ENCODE data around the gene MAGI2. TPM values are rescaled to one million over a fixed set of nuclear protein-coding genes. Genes with fewer than 3 reads are reported as not detected.

MAGI2 gene
- total and polyA plus RNA-seq, 2 of the 13 experiments (the other 11 are each of a cell fraction or from before 2014, with no cell fraction given): 1.5 to 3.8 TPM

DNA sequence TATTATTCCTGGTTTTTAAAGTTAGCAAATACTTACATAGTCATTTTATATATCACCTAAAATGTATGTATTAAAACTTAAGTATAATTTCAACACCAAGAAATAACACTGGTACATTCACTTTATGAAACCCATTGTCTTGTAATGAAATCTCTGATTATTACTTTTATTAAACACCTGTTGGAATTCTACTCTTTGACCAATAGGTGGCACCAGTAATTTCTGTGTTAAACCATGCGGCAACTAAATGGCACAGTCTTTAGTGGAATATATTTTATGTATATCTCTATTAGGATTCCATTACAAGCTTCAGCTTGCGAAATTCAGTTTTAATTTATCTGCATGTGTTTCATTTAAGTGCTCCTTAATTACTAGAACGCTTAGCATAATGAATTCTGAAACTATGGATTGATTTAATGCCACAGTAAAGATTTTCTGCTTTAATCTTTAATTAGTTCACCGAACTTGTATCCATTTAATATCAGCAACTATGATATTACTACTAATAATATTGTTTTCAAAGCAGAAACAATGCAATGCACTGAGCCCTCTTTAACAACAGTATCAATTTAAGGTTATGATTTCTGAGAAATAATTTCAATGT is 181.3 kb downstream of the MAGI2 start:
- CTCF ChIA-PET (ENCODE audit: low intra/inter-chr PET ratio, low total read pairs): interaction anchor here (1.3 kb wide), 1 partner anchor 470 kb away, joined by 5 read pairs; no protein-coding TSS in a partner anchor
- Histone ChIP-seq H3K27me3 (ENCODE audit: control insufficient read depth in 1 of 2, insufficient read depth in 2 of 2, low read length in 2 of 2) (no peaks in the 10 kb centered on the region; a peak in 1 of 5 replicates), H3K36me3 (replicated peaks in 1 of 2; ENCODE audit: control insufficient read depth in 1 of 2, insufficient read depth in 2 of 2, low read length in 2 of 2) (no peaks in the 10 kb centered on the region), H3K4me2 (ENCODE audit: low read depth, low read length) (no peak overlapping the region), H3K9ac (ENCODE audit: insufficient read depth, low read depth, low read length) (no peak overlapping the region), H3K27ac (ENCODE audit: extremely low read length, insufficient read depth, low read length) (no peak overlapping the region), H3K79me2 (ENCODE audit: insufficient read depth, low read length) (no peaks in the 10 kb centered on the region), H3K9me3 (ENCODE audit: low read length) (no peaks in the 10 kb centered on the region), H3K4me1 (ENCODE audit: insufficient read depth, low read length) (no peaks in the 10 kb centered on the region), H4K20me1 (ENCODE audit: insufficient read depth, low read length) (no peaks in the 10 kb centered on the region), H2AFZ (ENCODE audit: low read length) (no peak overlapping the region), H3K4me3 (replicated peaks in 1 of 3; ENCODE audit: insufficient read depth in 1 of 3, low read depth in 2 of 3, low read length in 3 of 3) (no peak overlapping the region)
- POLR2A ChIA-PET: no interaction called here
- FAIRE-seq (peak; percentile 8), DNase-seq (ENCODE audit: low spot score) (peak; percentile 30), ATAC-seq (no peak)
- in situ Hi-C loops (cut with HindIII; ENCODE audit: extremely low pct_ligation_motif_present, low pct_unique_long_range_greater_than_20kb): no loop called here
- WGBS (ENCODE audit: low lambda C conversion rate): 27% methylated on average over 4 of the region's 4 CpGs
- intact Hi-C loops (cut with micrococcal nuclease; ENCODE audit: unreplicated experiment): loop anchor here (2.0 to 5.0 kb wide), 2 partner anchors 470 to 747 kb away; no protein-coding TSS in a partner anchor
- no TSS peak for BruUV-seq (replicated peaks)
- TF ChIP-seq HMG20A (CRISPR knock-in tag; IDR thresholded peaks at IDR 0.05; ENCODE audit: borderline replicate concordance) (no peak), HNRNPLL (IDR thresholded peaks at IDR 0.05; ENCODE audit: low read depth, low read length, poor library complexity, severe bottlenecking) (no peak), JARID2 (CRISPR knock-in tag; IDR thresholded peaks at IDR 0.05; ENCODE audit: insufficient replicate concordance) (no peak), ZNF674 (CRISPR knock-in tag; IDR thresholded peaks at IDR 0.05; ENCODE audit: low read depth) (no peak), TCF7L2 (IDR thresholded peaks at IDR 0.05; ENCODE audit: low read depth, low read length) (no peak), ARID3A (IDR thresholded peaks at IDR 0.05; ENCODE audit: low read depth, low read length) (0 out of 2 replicates have a peak, but pooled peaks have one; percentile 39), TBX3 (IDR thresholded peaks at IDR 0.05; ENCODE audit: borderline replicate concordance) (no peak), HOXA3 (CRISPR knock-in tag; IDR thresholded peaks at IDR 0.05) (no peak), JUN (CRISPR knock-in tag; IDR thresholded peaks at IDR 0.05) (no peak), CBX2 (IDR thresholded peaks at IDR 0.05; ENCODE audit: low read depth, low read length) (no peak), CBX2 (CRISPR knock-in tag; IDR thresholded peaks at IDR 0.05; ENCODE audit: low read depth) (no peak), ZSCAN31 (CRISPR knock-in tag; IDR thresholded peaks at IDR 0.05; ENCODE audit: low read depth) (no peak), ZNF557 (CRISPR knock-in tag; IDR thresholded peaks at IDR 0.05) (no peak), THAP11 (CRISPR knock-in tag; IDR thresholded peaks at IDR 0.05) (no peak), MTA3 (CRISPR knock-in tag; IDR thresholded peaks at IDR 0.05) (no peak), ISL2 (CRISPR knock-in tag; IDR thresholded peaks at IDR 0.05) (no peak), CENPX (CRISPR knock-in tag; IDR thresholded peaks at IDR 0.05) (no peak), SMC3 (IDR thresholded peaks at IDR 0.05; ENCODE audit: low read length) (peak; percentile 30; the same call in 1 of the 2 replicates), HMG20B (CRISPR knock-in tag; conservative IDR thresholded peaks at IDR 0.05) (no peak), LRRFIP1 (CRISPR knock-in tag; conservative IDR thresholded peaks at IDR 0.05) (no peak)
- TF ChIP-seq, protein P1, sequence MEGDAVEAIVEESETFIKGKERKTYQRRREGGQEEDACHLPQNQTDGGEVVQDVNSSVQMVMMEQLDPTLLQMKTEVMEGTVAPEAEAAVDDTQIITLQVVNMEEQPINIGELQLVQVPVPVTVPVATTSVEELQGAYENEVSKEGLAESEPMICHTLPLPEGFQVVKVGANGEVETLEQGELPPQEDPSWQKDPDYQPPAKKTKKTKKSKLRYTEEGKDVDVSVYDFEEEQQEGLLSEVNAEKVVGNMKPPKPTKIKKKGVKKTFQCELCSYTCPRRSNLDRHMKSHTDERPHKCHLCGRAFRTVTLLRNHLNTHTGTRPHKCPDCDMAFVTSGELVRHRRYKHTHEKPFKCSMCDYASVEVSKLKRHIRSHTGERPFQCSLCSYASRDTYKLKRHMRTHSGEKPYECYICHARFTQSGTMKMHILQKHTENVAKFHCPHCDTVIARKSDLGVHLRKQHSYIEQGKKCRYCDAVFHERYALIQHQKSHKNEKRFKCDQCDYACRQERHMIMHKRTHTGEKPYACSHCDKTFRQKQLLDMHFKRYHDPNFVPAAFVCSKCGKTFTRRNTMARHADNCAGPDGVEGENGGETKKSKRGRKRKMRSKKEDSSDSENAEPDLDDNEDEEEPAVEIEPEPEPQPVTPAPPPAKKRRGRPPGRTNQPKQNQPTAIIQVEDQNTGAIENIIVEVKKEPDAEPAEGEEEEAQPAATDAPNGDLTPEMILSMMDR (CRISPR knock-in tag; IDR thresholded peaks at IDR 0.05): peak; percentile 52
